Measurements from ENCODE around the gene QKI. TPM values are rescaled to one million over a fixed set of nuclear protein-coding genes. Genes with fewer than 3 reads are reported as not detected.

The QKI gene
- total RNA-seq, 2 donors from 2014 or later, result 116 to 138 TPM

GRCh38 chr6:163613668-163614067, 199.2 kb downstream of the QKI start:
- intact Hi-C loops (cut with DNase I), result no loop called here
- no peak for DNase-seq (ENCODE audit: low spot score)

GRCh38 chr6:163616452-163616851, 201.9 kb downstream of the QKI start:
- intact Hi-C loops (cut with DNase I), result no loop called here
- no peak for DNase-seq (ENCODE audit: low spot score)

- intact Hi-C loops (cut with DNase I), result loop anchor here in 1 of 2 donors (1.0 kb wide), 1 partner anchor 22 kb away; no protein-coding TSS in a partner anchor
Observed at GRCh38 chr6:163617549-163617948, 203.0 kb downstream of the QKI start.

GRCh38 chr6:163620101-163620500, 205.6 kb downstream of the QKI start:
- DNase-seq (ENCODE audit: low spot score), result no peak
- intact Hi-C loops (cut with DNase I), result no loop called here

More at GRCh38 chr6:163617549-163617948, 203.0 kb downstream of the QKI start:
- no peak for DNase-seq (ENCODE audit: low spot score)

- intact Hi-C loops (cut with DNase I), result no loop called here
Observed at GRCh38 chr6:163620670-163621330, 206.3 kb downstream of the QKI start.

GRCh38 chr6:163625265-163625664, 210.7 kb downstream of the QKI start:
- DNase-seq (ENCODE audit: low spot score), result peak; percentile 32
- intact Hi-C loops (cut with DNase I), result no loop called here

More at GRCh38 chr6:163620670-163621330, 206.3 kb downstream of the QKI start:
- DNase-seq (ENCODE audit: low spot score), result peak; percentile 46

- DNase-seq (ENCODE audit: low spot score), result peak; percentile 38
- intact Hi-C loops (cut with DNase I), result no loop called here
Observed at GRCh38 chr6:163626073-163626867, 211.8 kb downstream of the QKI start.

- DNase-seq (ENCODE audit: low spot score), result peak; percentile 46
- intact Hi-C loops (cut with DNase I), result loop anchor here in 1 of 2 donors (1.0 kb wide), 1 partner anchor 37 kb away; no protein-coding TSS in a partner anchor
Observed at GRCh38 chr6:163627274-163628062, 212.9 kb downstream of the QKI start.

Data from posterior vena cava (tissue), 2 donors.